A204.1 (cell line): Measurements from ENCODE around the gene LUC7L.
"Not testable (repeated sequence)": the region's sequence is repeated elsewhere in the genome, so short reads cannot be mapped to it uniquely, and the experiment has no call there.

Experiments
- FAIRE-seq: peaks from 2 replicates; lab custom pipeline; 2012; peaks lifted over from hg19 to GRCh38; lab: Jason Lieb, UNC

The LUC7L gene

DNA sequence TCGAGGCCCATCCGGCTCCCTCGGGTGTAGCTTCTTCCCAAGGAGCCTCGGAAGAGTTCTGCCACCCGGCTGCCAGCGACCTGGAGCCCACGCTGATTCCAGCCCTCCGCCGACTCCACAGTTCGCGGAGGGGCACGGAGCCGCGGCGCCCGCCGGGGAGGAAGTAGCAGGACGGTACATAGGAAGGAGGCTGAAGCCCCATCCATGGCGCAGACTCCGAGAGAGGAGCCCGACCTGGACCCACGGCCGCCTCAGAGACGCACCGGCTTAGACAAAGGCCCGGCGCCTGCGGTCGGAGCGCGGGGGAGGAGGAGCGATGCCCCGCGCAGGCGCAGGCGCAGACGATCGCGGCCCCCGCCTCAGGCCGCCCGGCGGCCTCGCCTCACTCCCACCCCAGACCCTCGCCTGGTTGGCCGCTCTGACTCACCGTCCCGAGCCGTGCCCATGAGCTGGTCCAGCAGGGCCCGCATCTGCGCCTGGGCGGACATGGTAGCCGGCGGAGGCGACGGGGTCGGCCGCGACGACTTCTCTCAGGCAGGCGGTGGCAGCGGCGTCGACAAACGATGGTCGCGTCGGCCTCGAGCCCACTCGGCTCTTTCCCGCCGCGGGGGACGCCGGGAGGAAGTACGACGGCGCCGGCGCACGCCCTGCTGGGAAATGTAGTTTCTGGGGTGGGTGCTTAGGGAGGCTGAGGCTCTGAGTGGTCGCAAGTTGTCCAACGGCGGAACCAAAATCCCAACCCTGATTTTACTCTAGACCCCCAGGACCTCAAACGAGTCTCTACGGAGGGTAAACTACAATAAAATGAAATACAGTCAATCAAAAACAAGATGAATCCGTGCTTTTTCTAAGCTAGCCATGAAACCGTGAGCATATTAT, at the start of gene LUC7L:
LUC7L (minus strand) TSS at position 598 of the 879 bp plus-strand sequence; CDS start at position 488, 110 bp downstream.
- FAIRE-seq: no peak

DNA sequence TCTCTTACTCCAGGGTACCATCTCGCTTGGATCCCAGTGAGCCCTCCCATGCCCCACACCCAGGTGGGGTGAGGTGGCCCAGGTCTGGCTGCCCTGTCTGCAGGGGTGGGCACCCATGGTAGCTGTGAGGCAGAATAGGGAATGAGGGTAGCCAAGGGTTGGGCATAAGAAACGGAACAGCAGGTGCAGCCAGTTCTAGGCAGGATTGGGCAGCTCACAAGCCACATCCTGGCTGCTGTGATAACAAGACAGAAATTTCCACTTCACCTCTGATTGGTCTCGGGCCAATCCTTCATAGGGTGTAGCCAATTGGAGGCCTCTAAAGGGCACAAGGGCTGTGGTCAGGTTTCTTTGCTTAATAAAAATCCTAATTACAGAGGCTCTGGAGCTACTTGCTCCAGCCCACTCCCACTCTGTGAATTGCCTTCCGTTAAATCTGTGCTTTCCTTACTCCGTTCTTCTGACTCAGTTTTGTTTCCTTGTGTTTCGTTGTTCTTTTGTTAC, 49.7 kb upstream of the LUC7L start:
- FAIRE-seq: no peak

DNA sequence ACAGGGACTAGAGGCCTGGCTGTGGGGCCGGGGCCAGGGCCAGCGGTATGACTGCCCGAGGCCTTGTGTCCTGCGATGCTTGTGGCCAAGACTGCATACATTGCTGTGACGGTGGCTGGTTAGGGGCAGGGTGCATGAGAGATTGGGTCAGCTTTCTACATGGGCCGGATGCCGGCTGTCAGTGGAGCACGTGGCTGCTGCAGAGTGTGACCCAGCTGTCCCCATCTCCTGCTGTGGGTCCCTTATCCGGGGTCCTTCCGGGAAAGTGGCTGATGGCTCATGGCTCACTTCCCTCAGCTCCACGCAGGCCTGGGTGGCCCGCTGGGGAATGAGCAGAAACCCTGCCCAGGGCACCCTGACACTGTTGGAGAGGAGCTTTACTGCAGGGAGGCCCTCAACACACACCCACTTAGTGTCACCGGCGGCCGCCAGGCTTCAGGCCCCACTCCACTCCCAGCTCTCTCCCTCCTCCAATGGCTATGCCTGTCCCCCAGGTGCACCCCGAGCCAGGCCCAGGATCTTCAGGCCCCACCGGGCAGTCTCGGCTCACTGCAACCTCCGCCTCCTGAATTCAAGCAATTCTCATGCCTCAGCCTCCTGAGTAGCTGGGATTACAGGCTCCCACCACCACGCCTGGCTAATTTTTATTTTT, 47.3 kb upstream of the LUC7L start:
- FAIRE-seq: no peak

DNA sequence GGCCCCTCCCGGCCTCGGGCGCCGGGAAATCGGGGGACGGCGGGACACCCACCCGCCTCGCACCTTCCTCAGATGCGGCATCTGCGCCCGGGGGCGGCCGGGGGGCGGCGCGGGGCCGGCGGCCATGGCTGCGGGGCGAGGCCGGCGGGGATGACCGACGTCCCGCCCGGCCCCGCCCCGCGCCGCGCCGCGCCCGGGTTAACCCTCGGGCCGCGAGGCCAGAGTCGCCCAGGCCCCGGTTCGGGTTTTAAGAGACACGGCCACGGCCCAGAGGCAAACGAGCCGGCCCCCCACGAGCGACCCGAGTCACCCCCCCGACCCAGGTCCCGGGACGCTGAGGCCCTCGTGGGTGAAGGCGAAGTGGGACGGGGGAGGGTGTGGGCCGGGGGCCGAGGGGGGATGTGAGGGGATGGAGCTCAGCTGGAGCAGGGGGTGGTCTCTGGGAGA, 46.6 kb upstream of the LUC7L start, which contains the start of gene RGS11:
RGS11 (minus strand) TSS at position 159 of the 447 bp plus-strand sequence; CDS start at position 126, 33 bp downstream.
- FAIRE-seq: no peak

- no peak for FAIRE-seq
Observed at GRCh38 chr16:275041-275641, 45.9 kb upstream of the LUC7L start.

DNA sequence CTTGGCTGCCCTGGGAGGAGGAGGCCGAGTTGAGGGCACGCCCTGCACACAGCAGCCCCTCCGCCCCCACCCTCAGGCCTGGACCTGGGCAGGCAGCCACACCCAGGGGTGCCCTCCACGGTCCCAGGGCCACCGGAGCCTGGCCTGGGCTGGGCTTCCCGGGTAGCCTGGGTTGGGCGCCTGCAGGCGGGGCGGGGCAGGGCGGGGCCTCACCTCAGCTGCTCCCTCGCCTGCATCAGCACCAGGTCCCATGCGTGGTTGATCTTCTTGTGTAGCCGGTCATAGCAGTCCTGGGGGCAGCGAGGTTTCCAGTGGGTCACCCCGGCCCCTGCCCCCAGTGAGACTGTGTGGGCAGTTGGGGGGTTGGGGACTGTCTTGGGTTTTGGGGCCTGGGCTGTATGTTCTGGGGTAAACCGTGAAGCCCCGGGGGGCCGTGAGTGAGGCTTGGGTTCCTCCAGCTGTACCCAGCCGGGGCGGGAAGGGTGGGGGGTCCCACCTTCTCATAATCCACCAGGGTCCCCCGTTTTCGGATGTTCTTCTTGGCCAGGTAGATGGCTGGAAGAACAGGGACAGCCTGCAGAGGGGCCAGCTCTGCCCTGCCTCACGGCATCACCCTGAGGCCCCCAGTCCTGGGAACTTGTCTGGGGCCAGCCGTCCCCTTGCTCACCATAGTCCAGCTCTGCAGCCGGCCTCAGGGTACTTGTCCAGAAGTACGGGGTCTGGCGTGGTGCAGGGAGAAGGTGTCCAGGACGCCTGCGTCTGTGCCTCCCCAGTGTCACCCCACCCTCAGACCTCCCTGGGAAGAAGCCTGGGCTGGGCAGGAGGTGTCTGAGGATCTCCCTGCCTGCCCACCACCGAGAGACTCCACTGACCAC, 44.5 kb upstream of the LUC7L start:
- FAIRE-seq: no peak

DNA sequence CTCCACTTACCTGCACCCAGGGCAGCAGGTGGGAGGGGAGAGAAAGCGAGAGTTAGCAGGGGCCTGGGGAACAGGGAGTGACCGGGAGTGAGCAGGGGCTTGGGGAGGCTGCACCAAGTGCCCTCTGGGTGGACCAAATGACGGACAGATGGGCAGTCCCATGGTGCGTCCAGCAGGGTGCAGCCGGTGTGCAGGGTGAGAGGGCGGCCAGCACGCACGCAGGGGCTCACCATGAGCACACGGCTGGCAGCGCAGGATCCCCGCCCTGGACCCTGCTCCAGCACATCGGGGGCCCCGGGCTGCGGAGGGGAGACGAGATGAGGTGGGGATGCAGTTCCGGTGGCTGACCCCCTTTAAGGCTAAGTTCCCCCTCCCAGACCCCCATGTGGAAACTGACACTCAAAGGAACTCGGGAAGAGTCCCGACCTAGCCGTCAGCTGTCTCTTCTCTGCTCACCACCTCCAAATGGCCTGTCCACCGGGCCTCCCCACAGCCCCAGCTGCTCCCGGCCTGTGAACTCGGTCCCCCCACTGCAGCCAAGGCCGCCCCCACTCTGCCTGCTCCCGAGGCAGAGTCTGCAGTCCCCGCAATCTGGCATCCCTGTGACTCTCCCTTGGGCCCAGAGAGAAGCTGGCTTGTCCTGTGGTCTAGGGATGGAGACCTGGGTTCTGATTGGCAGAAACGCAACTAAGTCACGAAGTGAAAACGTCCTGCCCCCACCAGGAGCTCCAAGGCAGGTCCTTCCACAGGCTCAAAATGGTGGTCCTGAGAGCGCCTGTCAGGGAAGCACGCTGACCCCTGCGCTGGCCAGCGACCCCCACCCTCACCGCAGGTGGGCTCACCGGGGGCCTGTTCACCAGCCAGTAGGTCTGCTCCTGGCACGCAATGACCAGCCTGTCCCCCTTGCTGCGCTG, 43.6 kb upstream of the LUC7L start:
- no peak for FAIRE-seq

GRCh38 chr16:270381-271255, 41.4 kb upstream of the LUC7L start:
- no peak for FAIRE-seq

DNA sequence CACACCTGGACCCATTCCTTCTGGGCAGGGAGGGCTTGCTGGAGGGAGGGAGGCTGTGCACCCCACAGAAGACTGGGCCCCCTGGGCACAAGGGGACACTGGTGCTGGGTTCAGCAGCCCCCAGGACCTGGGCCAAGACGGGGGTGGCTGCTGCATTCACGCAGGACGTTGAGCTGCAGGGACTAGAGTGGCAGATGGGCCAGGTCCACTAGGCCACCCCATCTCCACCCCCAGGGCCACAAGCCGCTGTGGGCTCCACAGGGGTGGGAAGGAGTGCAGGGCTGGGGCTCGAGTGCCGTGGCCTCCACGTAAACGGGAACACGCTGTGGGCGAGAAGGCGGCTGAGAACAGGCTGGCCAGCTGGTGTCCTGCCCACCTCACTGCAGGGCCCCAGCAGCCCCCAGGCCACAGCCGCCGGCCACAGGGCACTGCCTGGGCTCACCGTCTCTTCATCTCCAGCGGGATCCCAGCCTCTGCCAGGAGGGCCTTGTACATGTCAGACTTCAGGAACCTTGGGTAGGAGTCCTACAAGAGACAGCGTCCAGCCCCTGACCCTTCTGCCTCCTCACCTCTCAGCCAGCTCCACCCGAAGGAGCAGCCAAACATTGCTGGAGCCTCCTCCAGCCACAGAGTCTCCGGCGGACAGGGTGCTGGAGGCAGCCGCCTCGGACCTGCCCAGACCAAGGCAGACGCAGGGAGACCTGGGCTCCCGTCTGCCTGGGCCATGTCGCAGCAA, 40.0 kb upstream of the LUC7L start:
- no peak for FAIRE-seq

- no peak for FAIRE-seq
Observed at GRCh38 chr16:268141-269053, 39.1 kb upstream of the LUC7L start.

DNA sequence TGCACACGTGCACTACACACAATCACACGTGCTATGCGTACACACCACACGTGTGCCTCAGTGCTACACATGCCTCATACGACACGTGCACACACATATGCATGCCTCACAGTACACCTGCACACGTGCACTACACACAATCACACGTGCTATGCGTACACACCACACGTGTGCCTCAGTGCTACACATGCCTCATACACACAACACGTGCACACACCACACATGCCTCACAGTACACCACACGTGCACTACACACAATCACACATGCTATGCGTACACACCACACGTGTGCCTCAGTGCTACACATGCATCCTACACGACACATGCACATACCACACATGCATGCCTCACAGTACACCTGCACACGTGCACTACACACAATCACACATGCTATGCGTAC, 38.3 kb upstream of the LUC7L start:
- not testable (repeated sequence) for FAIRE-seq

DNA sequence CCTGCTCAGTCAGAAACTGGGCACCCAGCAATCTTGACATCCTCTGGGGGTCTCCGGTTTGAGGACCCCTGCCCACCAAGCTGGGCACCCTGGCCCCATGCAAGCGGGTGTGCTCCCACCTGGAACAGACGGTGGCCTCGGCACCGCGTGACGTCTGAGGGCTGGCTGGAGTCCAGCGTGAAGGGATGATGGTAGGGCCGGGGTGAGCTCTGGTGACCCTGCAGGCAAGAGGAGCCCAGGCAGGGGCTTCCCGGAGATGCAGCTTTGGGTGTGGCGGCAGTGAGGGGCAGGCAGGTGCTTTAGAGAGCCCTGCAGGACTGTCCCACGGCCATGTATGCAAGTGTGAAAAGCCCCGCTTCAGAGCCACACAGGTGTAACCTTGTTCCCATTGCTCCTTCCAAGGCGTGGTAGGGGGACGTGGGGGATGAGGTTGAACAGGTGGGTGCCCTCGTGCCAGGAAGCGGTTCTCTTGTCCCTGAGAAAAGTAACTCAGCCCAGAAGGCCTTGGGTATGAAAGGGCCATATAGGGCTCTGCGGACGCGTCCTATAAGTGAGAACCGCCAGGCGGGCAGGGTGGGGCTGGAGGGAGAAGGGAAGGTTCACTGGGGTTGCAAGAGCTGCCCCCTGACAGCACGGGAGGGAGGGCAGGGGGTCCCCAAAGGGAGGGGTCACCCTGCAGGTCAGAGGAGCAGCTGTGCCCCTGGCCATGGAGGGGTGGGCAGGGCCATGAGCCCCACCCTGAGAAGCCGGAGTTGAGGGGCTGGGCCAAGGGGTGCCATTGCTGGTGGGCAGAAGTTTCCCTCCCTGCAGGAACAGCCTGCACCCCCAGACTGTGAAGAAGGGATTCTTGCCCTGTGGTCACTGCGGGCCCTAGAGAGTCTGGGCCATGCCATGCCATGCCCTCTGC, 37.3 kb upstream of the LUC7L start:
- no peak for FAIRE-seq

- no peak for FAIRE-seq
Observed at GRCh38 chr16:265711-266110, 36.5 kb upstream of the LUC7L start.

DNA sequence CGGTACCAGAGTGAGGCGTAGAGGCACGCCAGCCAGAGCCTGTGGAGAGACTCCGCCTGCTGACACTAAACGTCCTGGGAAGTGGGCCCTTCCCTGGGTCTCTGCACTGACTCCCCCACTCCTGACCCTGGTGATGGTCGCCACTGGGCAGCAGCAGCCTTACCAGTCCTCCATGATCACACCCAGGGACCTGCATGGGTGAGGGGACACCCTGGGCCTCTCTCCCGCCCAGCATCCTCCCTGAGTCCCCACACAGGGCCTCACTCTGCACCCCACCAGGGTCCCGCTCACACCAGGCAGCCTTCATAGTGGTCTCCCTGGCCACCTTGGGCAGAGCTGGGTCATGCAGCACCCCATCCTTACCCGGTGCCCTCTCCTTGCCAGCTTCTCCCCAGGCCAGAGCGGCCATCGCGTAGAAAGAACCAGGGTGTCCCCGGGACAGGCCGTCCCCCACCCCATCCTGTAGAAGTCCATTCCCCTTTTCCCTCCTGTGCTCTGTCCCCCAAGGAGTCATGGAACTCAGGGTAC, 35.8 kb upstream of the LUC7L start:
- no peak for FAIRE-seq

- FAIRE-seq: no peak
Observed at GRCh38 chr16:264440-264951, 35.2 kb upstream of the LUC7L start.

- no peak for FAIRE-seq
Observed at GRCh38 chr16:263944-264343, 34.7 kb upstream of the LUC7L start.
